Esophagus squamous epithelium (tissue), 4 donors: ENCODE data around the gene SIAH2.

Experiments used
- POLR2A ChIP-seq, 4 donors: fragments of 450-650 bp; IDR thresholded peaks; one replicate each; pipeline ENCODE4 v1.6.1; 2017; ENCODE audit warnings: antibody characterized with exemption in 4 of 4, mild to moderate bottlenecking in 4 of 4, moderate library complexity in 3 of 4
- TF ChIP-seq, protein P1 (sequence below), 6 experiments: fragments of 450-650 bp in 4 of 6; fragments of 200-600 bp in 2 of 6; sonication (generic) in 2 of 6; IDR thresholded peaks; one replicate each; pipeline ENCODE4 v1.5.1; 2016 to 2019; ENCODE audit warnings: antibody characterized with exemption in 6 of 6, mild to moderate bottlenecking in 4 of 6, moderate library complexity in 4 of 6

GRCh38 chr3:150703756-150704344 is 59.1 kb downstream of the SIAH2 start, which contains the start of gene ERICH6:
- TF ChIP-seq, protein P1, sequence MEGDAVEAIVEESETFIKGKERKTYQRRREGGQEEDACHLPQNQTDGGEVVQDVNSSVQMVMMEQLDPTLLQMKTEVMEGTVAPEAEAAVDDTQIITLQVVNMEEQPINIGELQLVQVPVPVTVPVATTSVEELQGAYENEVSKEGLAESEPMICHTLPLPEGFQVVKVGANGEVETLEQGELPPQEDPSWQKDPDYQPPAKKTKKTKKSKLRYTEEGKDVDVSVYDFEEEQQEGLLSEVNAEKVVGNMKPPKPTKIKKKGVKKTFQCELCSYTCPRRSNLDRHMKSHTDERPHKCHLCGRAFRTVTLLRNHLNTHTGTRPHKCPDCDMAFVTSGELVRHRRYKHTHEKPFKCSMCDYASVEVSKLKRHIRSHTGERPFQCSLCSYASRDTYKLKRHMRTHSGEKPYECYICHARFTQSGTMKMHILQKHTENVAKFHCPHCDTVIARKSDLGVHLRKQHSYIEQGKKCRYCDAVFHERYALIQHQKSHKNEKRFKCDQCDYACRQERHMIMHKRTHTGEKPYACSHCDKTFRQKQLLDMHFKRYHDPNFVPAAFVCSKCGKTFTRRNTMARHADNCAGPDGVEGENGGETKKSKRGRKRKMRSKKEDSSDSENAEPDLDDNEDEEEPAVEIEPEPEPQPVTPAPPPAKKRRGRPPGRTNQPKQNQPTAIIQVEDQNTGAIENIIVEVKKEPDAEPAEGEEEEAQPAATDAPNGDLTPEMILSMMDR (IDR thresholded peaks at IDR 0.05): peak in 4 of 6 experiments; percentile 24 to 32 (median 30)
- peak in 1 of 4 donors; percentile 43 for TF ChIP-seq POLR2A (IDR thresholded peaks at IDR 0.05)
